ENCODE measurements around the gene NF2.

- TF ChIP-seq POLR2A (IDR thresholded peaks at IDR 0.05) (no peak), POLR2AphosphoS5 (IDR thresholded peaks at IDR 0.05) (no peak), CTCF (IDR thresholded peaks at IDR 0.05) (no peak)
These were observed 18.5 kb upstream of the NF2 start for GRCh38 chr22:29584975-29585374.

Data from transverse colon (tissue), 4 donors.